Measurements from ENCODE around the gene COL5A3. TPM values are rescaled to one million over a fixed set of nuclear protein-coding genes. Genes with fewer than 3 reads are reported as not detected.

COL5A3 gene
- total and polyA plus RNA-seq, 12 donors = 3.8 to 35.6 (median 10.7) TPM

GRCh38 chr19:10007371-10008183, 2.7 kb downstream of the COL5A3 start:
- no peak for TF ChIP-seq CTCF (IDR thresholded peaks at IDR 0.05)
- peak overlapping the region; percentile 44 to 87 (median 81) for H3K27ac ChIP-seq
- DNase-seq (peak; percentile 66 to 69), ATAC-seq (peak; percentile 23 to 54 (median 34))
- intact Hi-C loops (cut with DNase I) = loop anchor here in 2 of 10 donors (2.0 to 10.0 kb wide), 2 partner anchors 63 kb away; no protein-coding TSS in a partner anchor
- peak overlapping the region in 6 of 10 donors; percentile 10 to 34 (median 26) for H3K4me3 ChIP-seq
- peaks cover 3 to 61% (median 22%) of the 10 kb centered on the region in 9 donors for H3K4me1 ChIP-seq
- peaks cover 0 to 83% (median 65%) of the 10 kb centered on the region in 7 donors for H3K27me3 ChIP-seq
- peaks cover 0 to 29% (median 5%) of the 10 kb centered on the region in 9 donors for H3K36me3 ChIP-seq
- H3K9me3 ChIP-seq = no peaks in the 10 kb centered on the region
- WGBS, 2 donors = 25 to 31% methylated on average over 13 of the region's 13 CpGs

GRCh38 chr19:10006752-10007323, 3.5 kb downstream of the COL5A3 start:
- DNase-seq (no peak), ATAC-seq (no peak)
- TF ChIP-seq CTCF (IDR thresholded peaks at IDR 0.05) = no peak
- Histone ChIP-seq H3K4me3 (no peak overlapping the region), H3K27me3 (peaks cover 0 to 78% (median 61%) of the 10 kb centered on the region in 7 donors), H3K4me1 (peaks cover 3 to 63% (median 23%) of the 10 kb centered on the region in 9 donors), H3K9me3 (no peaks in the 10 kb centered on the region), H3K27ac (peak overlapping the region; percentile 44 to 87 (median 81)), H3K36me3 (peaks cover 0 to 29% (median 5%) of the 10 kb centered on the region in 9 donors)
- intact Hi-C loops (cut with DNase I) = loop anchor here in 1 of 10 donors (10.0 kb wide), 1 partner anchor 62 kb away; no protein-coding TSS in a partner anchor

GRCh38 chr19:10006335-10006708, 4.0 kb downstream of the COL5A3 start:
- peak overlapping the region in 2 of 10 donors; percentile 17 to 24 for H3K4me3 ChIP-seq
- 37 to 49% methylated on average over 7 of the region's 7 CpGs for WGBS, 2 donors
- peak; percentile 47 to 70 for DNase-seq
- peaks cover 0 to 29% (median 5%) of the 10 kb centered on the region in 9 donors for H3K36me3 ChIP-seq
- H3K27ac ChIP-seq = peak overlapping the region; percentile 62 to 87 (median 81)
- no peaks in the 10 kb centered on the region for H3K9me3 ChIP-seq
- peak; percentile 26 to 55 (median 47) for ATAC-seq
- peaks cover 3 to 63% (median 23%) of the 10 kb centered on the region in 9 donors for H3K4me1 ChIP-seq
- peaks cover 0 to 78% (median 61%) of the 10 kb centered on the region in 7 donors for H3K27me3 ChIP-seq
- no peak for TF ChIP-seq CTCF (IDR thresholded peaks at IDR 0.05)
- intact Hi-C loops (cut with DNase I) = loop anchor here in 1 of 10 donors (10.0 kb wide), 1 partner anchor 62 kb away; no protein-coding TSS in a partner anchor

- ATAC-seq (no peak), DNase-seq (peak in 1 of 2 donors; percentile 26)
- 67 to 77% methylated on average over 16 to 17 of the region's 17 CpGs for WGBS, 2 donors
- H3K9me3 ChIP-seq = no peaks in the 10 kb centered on the region
- intact Hi-C loops (cut with DNase I) = loop anchor here in 1 of 10 donors (10.0 kb wide), 1 partner anchor 61 kb away; no protein-coding TSS in a partner anchor
- H3K36me3 ChIP-seq = peaks cover 0 to 29% (median 5%) of the 10 kb centered on the region in 9 donors
- H3K4me1 ChIP-seq = peaks cover 3 to 62% (median 23%) of the 10 kb centered on the region in 9 donors
- peak overlapping the region in 4 of 10 donors; percentile 2 to 24 (median 14) for H3K4me3 ChIP-seq
- peak overlapping the region; percentile 30 to 87 (median 74) for H3K27ac ChIP-seq
- peaks cover 0 to 77% (median 60%) of the 10 kb centered on the region in 7 donors for H3K27me3 ChIP-seq
- TF ChIP-seq CTCF (IDR thresholded peaks at IDR 0.05) = no peak
Measured at GRCh38 chr19:10005632-10006334, 4.5 kb downstream of the COL5A3 start.

Data from heart right ventricle (tissue), 16 donors.